GM19397 (cell line): ENCODE data around the gene NRP1.

Experiments used
- ATAC-seq: cut with Tn5 transposase; IDR thresholded peaks from one replicate; pipeline ENCODE4 v1.9.1; 2021; ENCODE audit warnings: mild to moderate bottlenecking, moderate library complexity; ENCODE audit not compliant: unreplicated experiment

The NRP1 gene

DNA sequence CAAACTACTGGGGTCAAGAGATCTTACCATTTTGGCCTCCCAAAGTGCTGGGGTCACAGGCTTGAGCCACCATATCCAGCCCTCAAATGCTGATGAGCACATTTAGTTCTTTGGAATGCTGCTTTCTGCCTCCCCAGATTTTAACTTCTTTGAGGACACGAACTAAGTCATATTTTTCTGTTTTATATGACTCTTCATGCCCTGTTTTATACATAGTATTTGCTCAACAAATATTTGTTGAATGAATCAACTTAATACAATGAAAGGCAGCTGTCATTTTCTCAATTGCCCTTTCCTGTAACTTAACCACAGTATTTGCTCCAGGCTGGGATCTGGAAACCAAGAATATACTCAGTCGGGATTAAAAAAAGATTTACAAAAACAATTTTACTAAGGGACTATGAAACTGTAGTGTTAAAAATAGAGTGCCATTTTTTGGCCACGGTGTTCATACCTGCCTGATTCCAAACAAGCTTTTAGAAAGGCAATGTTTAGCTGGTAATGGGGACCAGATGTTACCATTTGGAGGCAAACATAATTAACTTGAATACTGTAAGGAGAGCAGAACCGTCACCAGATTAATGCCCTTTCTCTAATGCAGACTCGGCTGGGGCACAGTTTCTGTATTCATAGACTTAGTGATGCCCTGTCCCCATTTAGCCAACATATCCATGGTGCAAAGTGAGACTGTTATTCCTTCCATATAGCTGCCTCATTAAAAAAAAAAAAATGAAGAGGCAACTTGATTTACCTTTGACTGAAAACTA is 117.6 kb downstream of the NRP1 start:
- ATAC-seq: no peak

DNA sequence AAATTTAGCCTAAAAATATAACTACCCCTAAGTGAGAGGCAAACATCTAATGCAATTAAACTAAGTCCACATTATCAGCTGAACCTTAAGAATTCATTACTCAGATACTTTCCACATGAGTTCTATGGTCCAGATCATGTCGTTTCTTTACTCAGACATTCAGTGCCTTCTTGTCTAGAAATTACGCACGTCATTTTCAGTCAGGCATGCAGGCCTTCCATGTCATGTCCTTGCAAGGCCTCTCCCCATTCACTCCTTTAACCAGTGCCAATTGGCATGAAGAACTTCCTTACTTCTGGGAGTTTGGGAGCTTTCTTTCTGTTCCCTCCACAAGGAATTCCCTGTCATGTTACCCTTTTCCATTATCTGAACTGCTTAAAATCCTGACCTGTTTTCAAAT is 118.8 kb downstream of the NRP1 start:
- no peak for ATAC-seq

- ATAC-seq: no peak
Measured at GRCh38 chr10:33215154-33215553, 119.3 kb downstream of the NRP1 start.

DNA sequence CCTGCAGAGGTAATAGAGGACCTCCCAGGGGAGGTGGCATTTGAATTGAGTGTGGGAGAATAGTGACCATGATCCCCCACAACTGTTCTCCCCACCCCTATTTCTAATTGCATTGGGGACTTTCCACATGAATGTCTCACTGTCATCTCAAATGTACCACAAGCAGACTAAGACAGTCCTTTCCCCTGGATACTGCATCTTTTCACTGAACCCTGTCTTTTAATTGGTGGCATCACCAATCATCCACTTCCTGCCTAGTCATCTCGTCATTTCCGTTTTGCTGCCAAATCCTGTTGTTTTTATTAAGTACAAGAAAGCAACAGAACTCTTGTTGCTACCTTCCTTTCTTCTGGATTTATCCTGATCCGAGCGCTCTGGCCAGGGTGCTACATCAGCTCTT is 120.3 kb downstream of the NRP1 start:
- ATAC-seq: no peak

GRCh38 chr10:33212061-33212748 is 122.3 kb downstream of the NRP1 start:
- no peak for ATAC-seq

DNA sequence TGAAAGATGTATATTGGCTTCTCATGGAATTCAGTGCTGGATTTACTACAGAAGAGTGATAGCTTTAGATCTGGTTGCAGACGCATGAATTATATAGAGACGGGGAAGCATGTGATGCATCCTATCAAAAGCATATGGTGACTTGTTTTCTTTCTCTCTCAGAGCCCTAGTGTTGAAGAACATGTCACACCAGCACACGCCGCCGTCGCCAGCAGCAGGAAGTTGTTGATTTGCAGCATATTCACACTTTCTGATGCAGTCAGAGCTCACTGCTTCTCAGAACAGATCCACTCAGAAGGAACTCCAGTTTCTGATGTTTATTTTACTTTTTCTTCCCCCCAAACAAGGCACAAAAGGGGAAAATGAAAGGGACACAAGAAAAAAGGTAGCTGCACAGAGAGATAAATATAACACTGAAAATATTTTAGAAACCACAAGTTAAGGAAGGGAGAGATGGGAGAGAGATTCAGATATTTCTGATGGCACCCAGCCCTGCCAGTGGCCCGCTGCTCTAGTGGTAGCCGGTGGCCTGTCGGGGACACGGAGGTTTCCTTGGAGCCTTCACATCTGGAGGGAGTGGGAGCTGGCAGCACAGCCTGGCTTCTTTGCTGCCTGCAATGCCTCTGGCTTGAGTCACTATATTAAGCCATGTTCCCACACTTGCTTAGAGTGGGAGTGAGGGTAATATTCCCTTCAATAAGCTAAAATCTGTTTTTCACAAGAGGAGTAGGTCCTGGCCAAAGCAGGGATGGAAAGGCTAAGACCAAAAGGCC is 123.2 kb downstream of the NRP1 start:
- no peak for ATAC-seq

DNA sequence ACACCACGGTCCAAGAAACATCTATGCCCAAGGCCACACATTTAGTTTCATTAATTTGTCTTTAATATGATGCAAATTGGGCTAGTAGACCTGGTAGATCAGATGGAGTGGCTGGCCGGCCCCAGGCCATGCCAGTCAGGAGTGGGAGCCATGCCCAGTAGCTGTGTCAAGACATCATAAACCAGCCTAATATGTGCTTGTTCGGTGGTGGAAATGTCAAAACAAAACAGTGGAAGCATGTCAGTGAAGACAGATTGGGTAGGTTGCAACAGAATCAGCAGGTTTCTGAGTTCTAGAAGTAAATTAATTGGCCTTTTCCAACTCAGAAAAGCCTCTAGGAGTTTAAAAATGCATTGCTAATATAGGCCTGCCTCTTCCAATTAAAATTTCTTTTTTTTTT is 124.7 kb downstream of the NRP1 start:
- ATAC-seq: no peak

DNA sequence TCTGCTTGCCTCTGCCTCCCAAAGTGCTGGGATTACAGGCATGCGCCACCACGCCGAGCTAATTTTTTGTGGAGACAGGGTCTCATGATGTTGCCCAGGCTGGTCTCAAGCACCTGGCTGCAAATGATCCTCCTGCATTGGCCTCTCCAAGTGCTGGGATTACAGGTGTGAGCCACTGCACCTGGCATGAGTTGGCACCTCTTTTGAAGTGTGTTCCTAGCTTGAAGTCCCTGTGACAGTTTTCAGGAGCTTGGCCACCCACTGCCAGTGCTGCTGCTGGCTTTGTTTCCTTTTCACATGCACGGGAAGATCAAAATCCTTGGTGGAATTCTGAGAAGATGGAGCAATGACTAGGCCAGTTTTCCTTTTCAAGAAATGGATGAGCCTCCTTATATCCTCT is 126.3 kb downstream of the NRP1 start:
- ATAC-seq: no peak

- ATAC-seq: no peak
Measured at GRCh38 chr10:33204031-33204430, 130.4 kb downstream of the NRP1 start.

GRCh38 chr10:33201971-33202370 is 132.5 kb downstream of the NRP1 start:
- no peak for ATAC-seq

- ATAC-seq: no peak
Measured at GRCh38 chr10:33201056-33201780, 133.2 kb downstream of the NRP1 start.

- ATAC-seq: no peak
Measured at GRCh38 chr10:33199731-33200232, 134.7 kb downstream of the NRP1 start.

GRCh38 chr10:33198610-33199009 is 135.9 kb downstream of the NRP1 start:
- no peak for ATAC-seq

GRCh38 chr10:33196710-33197491 is 137.6 kb downstream of the NRP1 start:
- no peak for ATAC-seq

GRCh38 chr10:33196377-33196706 is 138.1 kb downstream of the NRP1 start:
- no peak for ATAC-seq

DNA sequence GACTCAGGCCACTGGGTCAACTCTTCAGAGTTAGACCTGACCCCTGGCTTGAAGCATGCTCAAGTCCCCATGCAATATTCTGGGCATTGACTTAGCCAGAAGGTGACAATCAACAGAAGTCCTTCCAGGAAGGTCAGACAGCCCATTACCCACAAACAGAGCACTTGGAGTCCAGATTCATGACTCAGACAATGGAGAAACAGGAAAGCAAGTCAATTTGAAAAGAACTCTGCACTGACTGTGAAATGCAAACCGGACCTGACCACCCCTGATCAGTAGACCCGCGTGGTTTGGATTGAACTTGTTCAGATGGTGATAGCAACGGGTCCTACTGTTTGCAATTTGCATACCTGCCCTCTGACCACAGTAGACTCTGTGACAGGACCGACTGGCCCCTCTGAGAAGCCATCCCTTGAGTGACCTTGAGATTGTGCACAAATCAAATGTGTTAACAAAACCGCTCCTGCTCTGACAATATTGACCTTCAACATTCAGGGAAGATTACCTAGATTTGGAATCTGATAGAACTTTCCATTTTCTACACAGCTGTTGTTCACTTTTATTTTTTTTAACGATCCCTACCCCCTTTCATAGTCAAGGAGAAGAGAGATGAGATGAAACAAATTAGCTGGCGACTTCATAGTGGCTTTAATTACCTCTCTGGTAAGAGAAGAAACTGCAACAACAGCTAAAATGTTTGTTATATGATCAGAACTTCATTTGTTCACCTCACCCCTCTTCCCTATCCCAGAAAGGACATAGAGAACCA is 138.7 kb downstream of the NRP1 start:
- no peak for ATAC-seq

- no peak for ATAC-seq
Measured at GRCh38 chr10:33193701-33194521, 140.6 kb downstream of the NRP1 start.

- ATAC-seq: peak; percentile 91
Measured at GRCh38 chr10:33193057-33193700, 141.3 kb downstream of the NRP1 start.
